GM03348 (cell line): ENCODE results near the gene GGT5.
"Not testable (repeated sequence)": the region's sequence is repeated elsewhere in the genome, so short reads cannot be mapped to it uniquely, and the experiment has no call there.

ENCODE experiments used
- DNase-seq: peaks from one replicate; pipeline ENCODE4 v3.0.0; 2012; ENCODE audit warnings: low spot score

The GGT5 gene

GRCh38 chr22:24245030-24245431 lies at the start of gene GGT5:
Gene GGT5 (minus strand): TSS chr22:24245082. CDS start chr22:24244725, 357 bp downstream.
- DNase-seq: not testable (repeated sequence)

- not testable (repeated sequence) for DNase-seq
Observed at GRCh38 chr22:24292202-24292830, 47.4 kb upstream of the GGT5 start.

- DNase-seq: no peak
Observed at GRCh38 chr22:24291515-24292201, 46.8 kb upstream of the GGT5 start.

- DNase-seq: peak; percentile 39
Observed at GRCh38 chr22:24290459-24290858, 45.6 kb upstream of the GGT5 start.

- DNase-seq: peak; percentile 24
Observed at GRCh38 chr22:24289741-24290163, 44.9 kb upstream of the GGT5 start.

- DNase-seq: peak; percentile 74
Observed at GRCh38 chr22:24289114-24289513, 44.2 kb upstream of the GGT5 start.

- DNase-seq: not testable (repeated sequence)
Observed at GRCh38 chr22:24287801-24288200, 42.9 kb upstream of the GGT5 start.

- DNase-seq: not testable (repeated sequence)
Observed at GRCh38 chr22:24287212-24287611, 42.3 kb upstream of the GGT5 start.

GRCh38 chr22:24285245-24285644 lies 40.4 kb upstream of the GGT5 start:
- DNase-seq: peak; percentile 10

- DNase-seq: peak; percentile 36
Observed at GRCh38 chr22:24284747-24285203, 39.9 kb upstream of the GGT5 start.

- DNase-seq: no peak
Observed at GRCh38 chr22:24282401-24282800, 37.5 kb upstream of the GGT5 start.

- not testable (repeated sequence) for DNase-seq
Observed at GRCh38 chr22:24280363-24280762, 35.5 kb upstream of the GGT5 start.

GRCh38 chr22:24274696-24275405 lies 30.0 kb upstream of the GGT5 start:
- not testable (repeated sequence) for DNase-seq

- DNase-seq: not testable (repeated sequence)
Observed at GRCh38 chr22:24273906-24274305, 29.0 kb upstream of the GGT5 start.

GRCh38 chr22:24273031-24273430 lies 28.1 kb upstream of the GGT5 start:
- DNase-seq: not testable (repeated sequence)

- DNase-seq: no peak
Observed at GRCh38 chr22:24271386-24271854, 26.5 kb upstream of the GGT5 start.

GRCh38 chr22:24270556-24271385 lies 25.9 kb upstream of the GGT5 start, which contains the start of gene SPECC1L:
Gene SPECC1L (plus strand): TSS chr22:24270831. CDS start chr22:24302232, 31,401 bp downstream.
- DNase-seq: peak; percentile 98

GRCh38 chr22:24266495-24266894 lies 21.6 kb upstream of the GGT5 start:
- DNase-seq: not testable (repeated sequence)

GRCh38 chr22:24265734-24266133 lies 20.9 kb upstream of the GGT5 start:
- no peak for DNase-seq

- not testable (repeated sequence) for DNase-seq
Observed at GRCh38 chr22:24264329-24264896, 19.5 kb upstream of the GGT5 start.

- DNase-seq: not testable (repeated sequence)
Observed at GRCh38 chr22:24263479-24263878, 18.6 kb upstream of the GGT5 start.
